Uterus (tissue), 4 donors: Measurements from ENCODE around the gene TNPO3. TPM values are rescaled to one million over a fixed set of nuclear protein-coding genes. Genes with fewer than 3 reads are reported as not detected.

Source experiments
- DNase-seq, 2 donors: peaks; one replicate each; pipeline ENCODE4 v3.0.0-alpha.2; 2019 to 2020
- H3K27ac ChIP-seq, 2 donors: fragments of 200-600 bp; sonication (generic); 1 replicate in 1 of 2; 2 replicates in 1 of 2; pipeline ENCODE4 v1.5.1; 2016 to 2018
- H3K27me3 ChIP-seq, 2 donors: fragments of 200-600 bp; sonication (generic); one replicate each; pipeline ENCODE4 v1.5.1; 2018 to 2019; ENCODE audit warnings: control low read depth in 1 of 2
- H3K36me3 ChIP-seq, 2 donors: fragments of 200-600 bp; sonication (generic); one replicate each; pipeline ENCODE4 v1.5.1; 2019; ENCODE audit warnings: control low read depth in 1 of 2
- H3K4me1 ChIP-seq, 2 donors: fragments of 200-600 bp; sonication (generic); one replicate each; pipeline ENCODE4 v1.5.1; 2018 to 2019; ENCODE audit warnings: control low read depth in 1 of 2
- H3K4me3 ChIP-seq, 2 donors: fragments of 200-600 bp; sonication (generic); 1 replicate in 1 of 2; 2 replicates in 1 of 2; pipeline ENCODE4 v1.5.1; 2018 to 2019; ENCODE audit warnings: mild to moderate bottlenecking in 1 of 2
- H3K9me3 ChIP-seq, 2 donors: fragments of 200-600 bp; sonication (generic); one replicate each; pipeline ENCODE4 v1.5.1; 2019; ENCODE audit warnings: control low read depth in 1 of 2
- POLR2A ChIP-seq, 2 donors: fragments of 450-650 bp; IDR thresholded peaks; one replicate each; pipeline ENCODE4 v1.6.1; 2016; ENCODE audit warnings: antibody characterized with exemption in 2 of 2, mild to moderate bottlenecking in 1 of 2, moderate library complexity in 1 of 2
- intact Hi-C: fragments of 100-400 bp; cut with DNase I; formaldehyde crosslinking; loops from one replicate; pipeline ENCODE4 v1.15.1; 2023; ENCODE audit warnings: low total_unique reads
- total RNA-seq, 4 donors: library from RNA; depleted of rRNA in 3 of 4; stranded (reverse); fragments of >200 nt in 3 of 4; gene quantifications; one replicate each; pipeline versions ENCODE4 v1.1.0 to v1.2.4, GENCODE V29; 2014 to 2023
- TF ChIP-seq, protein P1 (sequence below), 4 experiments: fragments of 200-600 bp in 2 of 4; fragments of 450-650 bp in 2 of 4; sonication (generic) in 2 of 4; IDR thresholded peaks; one replicate each; pipeline ENCODE4 v1.5.1; 2016 to 2019; ENCODE audit warnings: antibody characterized with exemption in 4 of 4, mild to moderate bottlenecking in 2 of 4, moderate library complexity in 1 of 4
- donor health status: DM: yes; HTN: yes; CAD: no.

TNPO3 gene
- total RNA-seq, 4 donors from 2014 or later: 14.6 to 57.9 (median 31.9) TPM

DNA sequence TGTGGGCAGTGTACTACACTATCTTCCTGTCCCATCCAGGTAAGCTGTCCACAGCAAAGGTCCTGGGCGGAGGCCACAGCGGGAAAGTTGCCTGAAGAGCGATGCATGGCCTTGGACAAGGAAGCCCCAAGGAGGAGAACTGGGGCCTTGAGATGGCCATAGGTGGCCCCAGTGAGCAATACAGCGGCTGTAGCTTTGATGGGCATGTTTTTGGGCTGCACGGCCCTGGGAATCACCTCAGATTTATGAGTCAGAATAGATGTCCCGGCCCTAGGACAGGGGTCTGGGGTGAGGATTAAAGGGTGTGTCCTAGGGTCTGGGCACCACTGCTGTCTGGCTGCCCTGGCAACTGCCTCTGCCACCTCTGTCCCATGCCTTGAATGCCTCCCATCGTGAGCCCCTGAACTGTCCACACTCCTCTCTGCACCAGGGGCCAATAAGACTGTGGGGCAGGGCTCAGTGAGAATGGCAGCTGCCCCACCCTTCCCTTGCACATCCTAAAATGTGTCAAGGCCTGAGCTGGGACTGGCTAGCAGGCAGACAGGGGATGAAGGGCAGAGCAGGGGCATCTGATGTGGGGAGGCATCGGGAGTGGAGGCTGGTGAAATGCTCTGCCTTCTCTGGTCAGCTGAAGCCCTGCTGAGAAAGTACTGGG lies 126.6 kb downstream of the TNPO3 start:
- DNase-seq: no peak

DNA sequence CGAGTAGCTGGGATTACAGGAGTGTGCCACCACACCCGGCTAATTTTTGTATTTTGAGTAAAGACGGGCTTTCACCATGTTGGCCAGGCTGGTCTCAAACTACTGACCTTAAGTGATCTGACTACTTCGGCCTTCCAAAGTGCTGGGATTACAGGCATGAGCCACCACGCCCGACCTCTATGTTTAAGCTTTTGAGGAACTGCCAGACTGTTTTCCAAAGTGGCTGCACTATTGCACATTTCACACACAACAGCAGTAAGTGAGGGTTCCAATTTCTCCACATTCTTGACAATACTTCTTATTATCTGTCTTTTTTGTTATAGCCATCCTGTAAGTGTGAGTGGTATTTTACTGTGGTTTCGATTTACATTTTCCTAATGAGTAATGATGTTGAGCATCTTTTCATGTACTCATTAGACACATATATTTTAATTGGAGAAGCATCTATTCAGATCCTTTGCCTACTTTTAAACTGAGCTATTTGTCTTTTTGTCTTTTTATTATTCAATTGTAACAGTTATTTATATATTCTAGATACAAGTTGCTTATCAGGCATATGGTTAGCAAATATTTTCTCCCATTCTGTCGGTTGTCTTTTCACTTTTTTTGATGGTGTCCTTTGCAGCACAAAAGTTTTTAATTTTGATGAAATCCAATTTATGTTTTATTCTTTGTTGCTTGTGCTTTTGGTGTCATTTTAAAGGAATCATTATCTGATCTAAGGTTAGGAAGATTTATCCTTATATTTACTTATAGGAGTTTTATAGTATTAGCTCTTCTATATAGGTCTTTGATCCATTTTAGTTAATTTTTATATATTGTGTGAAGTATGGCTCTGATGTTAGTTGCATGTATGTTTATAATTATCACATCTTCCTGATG lies 130.0 kb downstream of the TNPO3 start:
- no peak overlapping the region for H3K27ac ChIP-seq
- no peaks in the 10 kb centered on the region for H3K4me1 ChIP-seq
- intact Hi-C loops: no loop called here
- no peak for DNase-seq
- no peaks in the 10 kb centered on the region for H3K9me3 ChIP-seq
- H3K27me3 ChIP-seq: no peaks in the 10 kb centered on the region
- H3K36me3 ChIP-seq: no peaks in the 10 kb centered on the region
- TF ChIP-seq, protein P1, sequence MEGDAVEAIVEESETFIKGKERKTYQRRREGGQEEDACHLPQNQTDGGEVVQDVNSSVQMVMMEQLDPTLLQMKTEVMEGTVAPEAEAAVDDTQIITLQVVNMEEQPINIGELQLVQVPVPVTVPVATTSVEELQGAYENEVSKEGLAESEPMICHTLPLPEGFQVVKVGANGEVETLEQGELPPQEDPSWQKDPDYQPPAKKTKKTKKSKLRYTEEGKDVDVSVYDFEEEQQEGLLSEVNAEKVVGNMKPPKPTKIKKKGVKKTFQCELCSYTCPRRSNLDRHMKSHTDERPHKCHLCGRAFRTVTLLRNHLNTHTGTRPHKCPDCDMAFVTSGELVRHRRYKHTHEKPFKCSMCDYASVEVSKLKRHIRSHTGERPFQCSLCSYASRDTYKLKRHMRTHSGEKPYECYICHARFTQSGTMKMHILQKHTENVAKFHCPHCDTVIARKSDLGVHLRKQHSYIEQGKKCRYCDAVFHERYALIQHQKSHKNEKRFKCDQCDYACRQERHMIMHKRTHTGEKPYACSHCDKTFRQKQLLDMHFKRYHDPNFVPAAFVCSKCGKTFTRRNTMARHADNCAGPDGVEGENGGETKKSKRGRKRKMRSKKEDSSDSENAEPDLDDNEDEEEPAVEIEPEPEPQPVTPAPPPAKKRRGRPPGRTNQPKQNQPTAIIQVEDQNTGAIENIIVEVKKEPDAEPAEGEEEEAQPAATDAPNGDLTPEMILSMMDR (IDR thresholded peaks at IDR 0.05): no peak
- TF ChIP-seq POLR2A (IDR thresholded peaks at IDR 0.05): no peak
- H3K4me3 ChIP-seq: no peak overlapping the region

More for the DNA sequence above, 126.6 kb downstream of the TNPO3 start:
- TF ChIP-seq, protein P1 (IDR thresholded peaks at IDR 0.05): no peak
- TF ChIP-seq POLR2A (IDR thresholded peaks at IDR 0.05): no peak
- no peaks in the 10 kb centered on the region for H3K4me1 ChIP-seq
- H3K9me3 ChIP-seq: no peaks in the 10 kb centered on the region
- H3K27me3 ChIP-seq: no peaks in the 10 kb centered on the region
- intact Hi-C loops: no loop called here
- no peaks in the 10 kb centered on the region for H3K36me3 ChIP-seq
- no peak overlapping the region for H3K27ac ChIP-seq
- no peak overlapping the region for H3K4me3 ChIP-seq

DNA sequence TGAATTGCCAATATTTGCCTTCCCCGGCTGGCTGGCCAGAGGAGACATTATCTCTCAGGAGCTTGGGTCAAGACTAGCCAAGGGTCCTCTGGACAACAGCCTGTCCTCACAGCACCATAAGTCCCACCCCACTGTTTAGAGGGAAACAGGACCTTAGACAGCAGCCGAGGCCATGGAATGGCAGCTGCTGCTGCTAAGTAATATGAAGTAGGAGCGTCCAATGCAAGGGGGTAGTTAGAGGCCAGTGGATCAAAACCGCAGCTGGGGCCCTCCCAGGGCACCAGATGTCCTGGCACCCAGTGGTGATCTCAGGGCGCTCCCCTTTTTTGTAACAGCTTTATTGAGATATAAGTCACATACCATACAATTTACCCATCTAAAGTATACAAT lies 131.5 kb downstream of the TNPO3 start:
- TF ChIP-seq POLR2A (IDR thresholded peaks at IDR 0.05): no peak
- TF ChIP-seq, protein P1 (IDR thresholded peaks at IDR 0.05): no peak
- intact Hi-C loops: no loop called here
- H3K27ac ChIP-seq: no peak overlapping the region
- H3K4me3 ChIP-seq: no peak overlapping the region
- no peaks in the 10 kb centered on the region for H3K9me3 ChIP-seq
- no peaks in the 10 kb centered on the region for H3K36me3 ChIP-seq
- DNase-seq: no peak
- no peaks in the 10 kb centered on the region for H3K27me3 ChIP-seq
- no peaks in the 10 kb centered on the region for H3K4me1 ChIP-seq

DNA sequence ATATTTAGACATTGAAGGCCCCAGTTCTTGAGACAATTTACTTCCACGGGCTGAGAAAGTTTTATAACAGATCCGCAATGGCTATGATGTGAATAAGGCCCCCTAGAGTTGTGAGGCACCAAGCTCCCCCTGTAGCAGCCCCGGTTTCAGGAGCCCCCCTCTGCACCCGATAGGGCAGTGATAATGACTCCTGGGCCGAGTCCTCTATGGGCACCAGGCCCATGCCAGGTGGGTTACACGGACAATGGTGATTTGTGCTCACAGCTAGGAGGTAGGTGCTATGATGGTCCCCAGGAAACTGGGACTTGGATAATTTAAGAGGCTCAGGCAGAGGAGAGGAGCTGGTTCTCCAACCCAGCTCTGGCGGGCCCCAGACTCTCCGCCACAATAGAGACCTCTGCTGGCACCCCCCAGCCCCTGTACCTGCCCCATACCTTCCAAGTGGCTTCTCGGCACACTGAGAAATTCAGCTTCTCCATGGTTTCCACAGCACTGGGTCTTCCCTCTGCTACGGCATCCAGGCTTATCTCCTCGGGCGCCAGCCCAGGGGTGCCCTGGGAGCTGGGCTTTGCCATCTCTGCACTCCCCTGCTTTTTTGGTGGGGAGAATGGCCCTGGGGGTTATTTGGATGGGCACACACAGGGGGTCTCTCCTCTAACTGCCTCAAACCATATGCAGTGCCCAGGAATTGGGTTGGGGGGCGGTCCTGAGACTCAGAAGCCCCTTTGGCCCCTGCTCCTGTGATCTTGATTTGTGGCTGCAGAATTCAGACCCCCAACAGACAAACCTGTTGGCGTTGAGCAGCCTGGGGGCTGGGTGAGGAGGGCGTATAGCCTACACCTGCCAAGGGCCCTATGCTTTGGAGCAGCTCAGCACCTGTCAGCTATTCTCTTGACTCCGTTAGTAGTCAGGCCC lies 132.2 kb downstream of the TNPO3 start:
- no peaks in the 10 kb centered on the region for H3K36me3 ChIP-seq
- no peaks in the 10 kb centered on the region for H3K9me3 ChIP-seq
- H3K27me3 ChIP-seq: no peaks in the 10 kb centered on the region
- no peak for DNase-seq
- no peak overlapping the region for H3K27ac ChIP-seq
- no peak overlapping the region for H3K4me3 ChIP-seq
- intact Hi-C loops: no loop called here
- TF ChIP-seq, protein P1 (IDR thresholded peaks at IDR 0.05): no peak
- TF ChIP-seq POLR2A (IDR thresholded peaks at IDR 0.05): no peak
- no peaks in the 10 kb centered on the region for H3K4me1 ChIP-seq
